ENCODE results near the gene CPAMD8. TPM values are rescaled to one million over a fixed set of nuclear protein-coding genes. Genes with fewer than 3 reads are reported as not detected.

Gene CPAMD8
- total and polyA plus RNA-seq, 2 of the 8 experiments (the other 6 are each of a cell fraction or from before 2014, with no cell fraction given) = 6.1 to 9.2 TPM

GRCh38 chr19:16920816-16921529, 105.6 kb downstream of the CPAMD8 start:
- CTCF ChIA-PET (ENCODE audit: partially characterized antibody) = interaction anchor here (0.6 to 1.2 kb wide), 2 partner anchors 13 to 83 kb away, joined by 3 to 4 read pairs; no protein-coding TSS in a partner anchor
- no peak for FAIRE-seq
- no peaks in the 10 kb centered on the region for H3K23me2 ChIP-seq (ENCODE audit: low read depth, low read length)
- no peak overlapping the region; the same call in 1 of the 2 replicates for H4K8ac ChIP-seq (ENCODE audit: extremely low read depth, insufficient read depth, low read length)
- no peaks in the 10 kb centered on the region for H3K79me2 ChIP-seq (ENCODE audit: control insufficient read depth in 1 of 2, insufficient read depth in 2 of 2, low read length in 2 of 2)
- no peak overlapping the region for H3K4me3 ChIP-seq (ENCODE audit: extremely low read depth in 1 of 4, insufficient read depth in 2 of 4, low read depth in 3 of 4, low read length in 4 of 4)
- H3K18ac ChIP-seq (ENCODE audit: extremely low read depth, low read length) = no peak overlapping the region
- no peaks in the 10 kb centered on the region for H3K4me1 ChIP-seq (replicated peaks in 1 of 4; ENCODE audit: control insufficient read depth in 3 of 4, insufficient read depth in 4 of 4, low read length in 3 of 4)
- no peak overlapping the region for H4K5ac ChIP-seq (ENCODE audit: insufficient read length, low read depth, low read length)
- H3K4me2 ChIP-seq (ENCODE audit: insufficient read depth in 1 of 2, low read depth in 2 of 2, low read length in 2 of 2) = no peak overlapping the region
- H3K79me1 ChIP-seq (ENCODE audit: low read depth, low read length) = no peaks in the 10 kb centered on the region
- H2BK20ac ChIP-seq (ENCODE audit: low read length) = no peak overlapping the region
- H3K9me3 ChIP-seq (ENCODE audit: insufficient read depth in 2 of 2, low read depth in 1 of 2, low read length in 1 of 2) = peaks cover 0 to 3% of the 10 kb centered on the region in 2 experiments; a peak in 1 of 4 replicates
- no peak overlapping the region for H3K27ac ChIP-seq (ENCODE audit: low read depth, low read length)
- POLR2A ChIA-PET (ENCODE audit: partially characterized antibody) = interaction anchor here (0.6 kb wide), 1 partner anchor 15 kb away, joined by 4 read pairs; no protein-coding TSS in a partner anchor
- H2BK12ac ChIP-seq (ENCODE audit: low read depth, low read length) = no peak overlapping the region
- H3K36me3 ChIP-seq (ENCODE audit: control insufficient read depth in 2 of 4, insufficient read depth in 4 of 4, low read length in 3 of 4) = no peaks in the 10 kb centered on the region
- no peak for DNase-seq (ENCODE audit: low read depth in 1 of 2, low spot score in 2 of 2)
- no peak overlapping the region for H3K14ac ChIP-seq (ENCODE audit: insufficient read length)
- no peak overlapping the region for H2AFZ ChIP-seq (ENCODE audit: low read length)
- H3K27me3 ChIP-seq (replicated peaks in 1 of 4; ENCODE audit: control insufficient read depth in 3 of 4, extremely low read depth in 1 of 4, insufficient read depth in 3 of 4, low read length in 3 of 4) = no peaks in the 10 kb centered on the region
- no peak overlapping the region for H3K56ac ChIP-seq (replicated peaks; ENCODE audit: insufficient read length, low read depth, low read length)
- no peak overlapping the region for H4K91ac ChIP-seq (replicated peaks; ENCODE audit: insufficient read length, low read length)
- H3K23ac ChIP-seq (ENCODE audit: insufficient read length) = no peak overlapping the region
- no peak overlapping the region for H2BK5ac ChIP-seq (ENCODE audit: low read depth, low read length)
- WGBS, 2 experiments (ENCODE audit: extremely low coverage in 1 of 2, insufficient coverage in 1 of 2, insufficient read length in 1 of 2, insufficient replicate concordance in 2 of 2, low coverage in 1 of 2, low lambda C conversion rate in 2 of 2, missing lambda C conversion rate in 1 of 2) = 69% methylated on average over 12 of the region's 12 CpGs; no CpG with 5 or more reads in 1 of the 2 experiments
- no peak overlapping the region for H2BK120ac ChIP-seq (replicated peaks; ENCODE audit: low read depth, low read length)
- no peak overlapping the region for H3K9ac ChIP-seq (replicated peaks in 1 of 4; ENCODE audit: extremely low read depth in 1 of 4, low read depth in 3 of 4, low read length in 3 of 4)
- H2AK5ac ChIP-seq (ENCODE audit: low read depth, low read length) = no peak overlapping the region
- H3K4ac ChIP-seq (replicated peaks; ENCODE audit: insufficient read length, low read depth, low read length) = no peak overlapping the region
- H2BK15ac ChIP-seq (ENCODE audit: low read length) = no peak overlapping the region
- no peaks in the 10 kb centered on the region for H4K20me1 ChIP-seq (replicated peaks in 1 of 2; ENCODE audit: control insufficient read depth in 1 of 2, insufficient read depth in 2 of 2, low read length in 2 of 2)
- TF ChIP-seq RXRA (IDR thresholded peaks at IDR 0.05; ENCODE audit: insufficient read depth, low read depth, low read length) (no peak), ZNF274 (IDR thresholded peaks at IDR 0.05; ENCODE audit: borderline replicate concordance, extremely low read depth, low read length) (no peak), USF2 (IDR thresholded peaks at IDR 0.05; ENCODE audit: low read length) (no peak), POLR2AphosphoS5 (IDR thresholded peaks at IDR 0.05; ENCODE audit: low read depth, low read length) (no peak), ATF3 (IDR thresholded peaks at IDR 0.05; ENCODE audit: insufficient read depth, low read depth, low read length) (no peak), FOSL1 (IDR thresholded peaks at IDR 0.05; ENCODE audit: insufficient read depth, low read depth, low read length) (no peak), POU5F1 (IDR thresholded peaks at IDR 0.05; ENCODE audit: low read depth, low read length) (no peak), YY1 (IDR thresholded peaks at IDR 0.05; ENCODE audit: low read depth, low read length) (no peak), BRCA1 (IDR thresholded peaks at IDR 0.05; ENCODE audit: low read depth, low read length) (no peak)

Data from H1 (cell line).